ENCODE data around the gene METTL17.
A peak's percentile ranks its signal among the peaks of the same experiment; 100 is the strongest.

The METTL17 gene

DNA sequence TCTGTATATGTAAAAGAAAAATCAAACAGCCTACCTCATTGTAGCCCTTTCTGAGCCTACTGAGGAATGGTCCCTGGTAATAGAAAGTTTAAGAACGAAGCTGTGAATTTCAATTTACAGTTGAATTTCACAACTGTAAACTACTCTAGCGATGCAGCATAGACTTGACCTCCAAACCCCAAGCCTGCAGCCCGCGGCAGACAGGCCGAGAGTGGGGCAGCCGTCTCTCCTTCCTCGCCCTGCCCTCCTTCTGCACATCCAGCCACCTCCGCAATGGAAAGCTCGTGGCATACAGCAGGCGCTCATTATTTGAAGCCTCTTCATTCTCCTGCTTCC, 19.2 kb upstream of the METTL17 start:
- peaks cover 35% of the 10 kb centered on the region for H3K27me3 Mint-ChIP-seq (ENCODE audit: low read depth)
- no peak for TF ChIP-seq CTCF (IDR thresholded peaks at IDR 0.05; ENCODE audit: unreplicated experiment in 3 of 3)
- peaks cover 17% of the 10 kb centered on the region for H3K4me1 Mint-ChIP-seq
- peak overlapping the region; percentile 95 to 98 (median 95) for H3K4me3 Mint-ChIP-seq
- H3K9me3 Mint-ChIP-seq: no peaks in the 10 kb centered on the region
- H3K36me3 Mint-ChIP-seq (ENCODE audit: low read depth): no peaks in the 10 kb centered on the region
- H3K27ac Mint-ChIP-seq: peak overlapping the region; percentile 83 to 93 (median 92)

DNA sequence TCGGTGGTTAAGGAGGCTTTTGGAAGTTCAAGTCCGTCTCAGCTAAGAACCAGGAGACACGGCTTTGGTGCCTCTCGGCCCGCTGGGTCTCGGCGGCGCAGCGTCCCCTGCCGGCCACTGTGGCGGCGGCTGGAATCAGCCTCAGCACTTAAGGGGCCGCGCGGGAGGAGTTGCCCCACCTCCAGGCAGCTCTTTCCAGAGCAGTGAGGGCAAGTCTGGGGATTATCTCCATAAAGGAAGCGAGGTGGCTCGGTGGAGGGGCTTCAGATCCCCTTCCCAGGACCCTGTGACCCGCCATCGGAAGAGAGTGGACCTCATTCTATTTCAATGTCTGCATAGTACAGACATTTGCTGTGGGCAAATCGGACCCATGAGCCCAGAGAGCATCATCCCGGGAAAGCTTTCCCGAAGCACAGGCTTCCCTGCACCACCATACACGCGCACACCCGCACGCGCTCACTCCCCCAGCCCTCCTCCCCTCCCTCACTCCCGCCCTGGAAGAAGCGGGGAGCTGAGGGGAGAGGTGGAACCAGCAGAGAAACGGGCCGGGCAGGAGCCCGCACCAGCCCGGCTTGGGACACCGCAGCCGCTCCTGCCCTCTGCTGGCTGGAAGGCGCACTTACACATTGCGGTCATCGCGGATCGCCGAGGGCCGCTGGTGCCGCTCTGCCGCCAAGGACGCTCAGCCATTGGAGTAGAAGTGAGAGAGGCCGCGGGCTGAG, 18.6 kb upstream of the METTL17 start:
- Mint-ChIP-seq H3K27me3 (ENCODE audit: low read depth) (peaks cover 32% of the 10 kb centered on the region), H3K4me1 (peaks cover 17% of the 10 kb centered on the region), H3K36me3 (ENCODE audit: low read depth) (no peaks in the 10 kb centered on the region), H3K4me3 (peak overlapping the region; percentile 95 to 98 (median 95)), H3K27ac (peak overlapping the region; percentile 83 to 93 (median 92)), H3K9me3 (no peaks in the 10 kb centered on the region)
- peak; percentile 75 to 82 (median 80) for TF ChIP-seq CTCF (IDR thresholded peaks at IDR 0.05; ENCODE audit: unreplicated experiment in 3 of 3)

- Mint-ChIP-seq H3K4me3 (peak overlapping the region; percentile 95 to 98 (median 95)), H3K36me3 (ENCODE audit: low read depth) (no peaks in the 10 kb centered on the region), H3K27me3 (ENCODE audit: low read depth) (peaks cover 32% of the 10 kb centered on the region), H3K4me1 (peaks cover 17% of the 10 kb centered on the region), H3K27ac (peak overlapping the region; percentile 83 to 93 (median 92)), H3K9me3 (no peaks in the 10 kb centered on the region)
- no peak for TF ChIP-seq CTCF (IDR thresholded peaks at IDR 0.05; ENCODE audit: unreplicated experiment in 3 of 3)
Measured at GRCh38 chr14:20971705-20972021, 18.1 kb upstream of the METTL17 start.

- Mint-ChIP-seq H3K27me3 (ENCODE audit: low read depth) (peaks cover 19% of the 10 kb centered on the region), H3K27ac (no peak overlapping the region), H3K9me3 (no peaks in the 10 kb centered on the region), H3K4me3 (peak overlapping the region in 2 of 3 experiments; percentile 23 to 29), H3K4me1 (peaks cover 17% of the 10 kb centered on the region), H3K36me3 (ENCODE audit: low read depth) (no peaks in the 10 kb centered on the region)
- no peak for TF ChIP-seq CTCF (IDR thresholded peaks at IDR 0.05; ENCODE audit: unreplicated experiment in 3 of 3)
Measured at GRCh38 chr14:20973501-20973900, 16.3 kb upstream of the METTL17 start.

DNA sequence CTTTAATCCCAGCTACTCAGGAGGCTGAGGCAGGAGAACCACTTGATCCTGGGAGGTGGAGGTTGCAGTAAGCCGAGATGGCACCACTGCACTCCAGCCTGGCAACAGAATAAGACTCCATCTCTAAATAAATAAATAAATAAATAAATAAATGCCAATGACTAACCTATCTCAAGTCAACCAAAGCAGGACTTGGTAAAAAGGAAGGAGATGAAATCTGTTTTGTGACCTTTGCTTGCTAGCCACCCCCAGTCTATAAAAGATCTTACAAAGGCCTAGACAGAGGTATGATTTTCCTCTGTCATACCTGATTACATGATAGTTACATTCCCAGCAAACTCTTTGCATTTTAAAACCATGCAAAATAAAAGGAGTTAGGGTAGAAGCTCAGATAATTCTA, 13.5 kb upstream of the METTL17 start:
- no peak overlapping the region for H3K4me3 Mint-ChIP-seq

More for the DNA sequence above, 13.5 kb upstream of the METTL17 start:
- peaks cover 6% of the 10 kb centered on the region for H3K4me1 Mint-ChIP-seq
- no peak for TF ChIP-seq CTCF (IDR thresholded peaks at IDR 0.05; ENCODE audit: unreplicated experiment in 3 of 3)
- H3K36me3 Mint-ChIP-seq (ENCODE audit: low read depth): no peaks in the 10 kb centered on the region
- no peaks in the 10 kb centered on the region for H3K9me3 Mint-ChIP-seq
- peaks cover 9% of the 10 kb centered on the region for H3K27me3 Mint-ChIP-seq (ENCODE audit: low read depth)
- H3K27ac Mint-ChIP-seq: no peak overlapping the region

All from nephron (organoid).